Mucosa of gallbladder (tissue), 1 donor: Measurements from ENCODE around the gene MBNL1. TPM values are rescaled to one million over a fixed set of nuclear protein-coding genes. Genes with fewer than 3 reads are reported as not detected.
"Not testable (repeated sequence)": the region's sequence is repeated elsewhere in the genome, so short reads cannot be mapped to it uniquely, and the experiment has no call there.

Experiments used
- DNase-seq: peaks from one replicate; pipeline ENCODE4 v3.0.0-alpha.2; 2020; ENCODE audit warnings: low spot score
- total RNA-seq: library from RNA; stranded (reverse); gene quantifications from one replicate; pipeline ENCODE4 v1.2.1, GENCODE V29; 2021
- donor health status: DM: no; HTN: no; CAD: no.

The MBNL1 gene
- total RNA-seq, 1 donor from 2014 or later, result 223 TPM

DNA sequence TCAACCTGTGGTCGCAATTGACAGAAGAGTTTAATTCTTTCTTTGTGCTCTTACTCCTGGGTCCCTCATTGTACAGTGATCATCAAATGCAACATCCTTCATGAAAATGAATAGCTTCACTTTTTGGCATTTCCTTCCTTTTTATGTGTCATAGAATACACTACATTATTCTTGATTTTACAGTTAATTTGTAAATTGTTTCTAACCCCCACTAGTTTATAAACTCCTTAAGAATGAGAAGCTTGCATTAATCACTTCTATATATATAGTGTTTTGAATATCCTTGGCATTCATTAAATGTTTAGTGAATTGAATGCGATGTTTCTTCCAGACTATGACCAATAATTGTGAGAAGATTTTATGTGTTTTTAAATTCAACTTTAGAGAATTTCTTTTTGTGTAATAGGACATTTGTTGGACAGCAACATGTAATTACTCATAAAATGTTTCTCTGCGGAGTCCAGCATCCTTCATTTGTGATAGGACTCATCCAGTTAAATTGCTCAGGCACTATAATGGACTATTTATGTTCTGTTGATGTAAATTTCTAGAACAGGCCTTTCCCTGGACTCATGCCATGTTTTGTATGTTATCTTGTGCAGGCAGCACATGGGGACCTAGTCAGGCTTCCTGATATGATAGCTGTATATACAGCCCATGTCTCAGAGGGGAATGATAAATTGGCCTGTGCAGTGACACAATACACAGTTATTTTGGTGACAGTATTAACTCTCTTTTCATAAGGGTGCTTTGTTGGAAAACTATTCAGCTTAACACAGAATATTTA lies 51.3 kb downstream of the MBNL1 start:
- no peak for DNase-seq

DNA sequence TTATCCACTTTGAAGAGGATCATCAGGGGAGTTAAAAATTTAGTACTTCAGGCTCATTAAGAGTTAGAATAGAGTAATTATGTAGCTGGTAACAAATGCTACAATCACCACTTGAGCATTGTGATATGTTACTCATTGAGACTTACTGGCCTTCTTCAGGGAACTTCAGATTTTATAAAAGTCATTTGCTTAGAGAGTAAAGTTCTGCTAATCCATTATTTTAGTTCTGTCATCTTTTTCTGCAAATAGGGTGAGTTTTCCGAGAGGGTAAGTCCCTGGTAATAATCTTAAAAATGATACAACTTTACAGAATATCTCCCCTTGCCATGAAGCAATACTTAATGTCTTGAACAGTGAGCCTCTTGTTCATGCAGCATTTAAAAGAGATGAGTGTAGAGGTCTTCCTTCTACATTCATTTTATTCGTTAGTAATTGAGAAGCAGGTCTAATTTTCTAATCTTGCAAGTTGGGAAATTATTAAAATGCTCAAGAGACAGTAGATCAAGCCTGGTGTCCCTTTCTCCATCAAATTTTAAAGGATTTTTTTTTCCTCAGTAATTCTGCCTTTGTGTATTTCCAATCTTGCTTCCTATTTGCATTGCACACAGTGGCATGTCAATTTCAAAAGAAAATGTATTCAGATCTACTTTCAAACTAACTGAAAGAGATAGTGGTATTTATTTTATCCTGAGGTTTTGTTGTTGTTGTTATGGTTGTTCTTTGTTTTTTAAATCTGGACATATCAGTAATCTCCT lies 52.6 kb downstream of the MBNL1 start:
- DNase-seq, result no peak

DNA sequence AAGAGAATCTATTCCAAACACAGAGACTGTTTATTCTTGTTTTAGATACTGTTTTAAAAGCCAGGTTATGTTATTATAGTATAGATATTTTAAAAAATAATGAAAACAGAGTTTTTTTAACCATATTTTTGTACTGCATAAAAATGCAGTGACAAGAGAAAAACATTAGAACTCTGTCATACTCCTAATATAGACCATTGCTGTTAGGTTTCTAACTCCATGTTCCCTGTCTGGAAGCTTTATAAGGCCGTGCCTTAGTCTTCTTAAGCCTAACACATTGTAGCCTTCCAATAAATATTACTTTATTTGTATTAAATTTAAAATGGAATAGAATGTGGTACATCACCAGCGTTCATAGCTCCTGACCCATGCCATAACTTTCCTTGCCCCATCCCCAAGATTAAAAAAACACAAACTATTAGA lies 53.2 kb downstream of the MBNL1 start:
- no peak for DNase-seq

DNA sequence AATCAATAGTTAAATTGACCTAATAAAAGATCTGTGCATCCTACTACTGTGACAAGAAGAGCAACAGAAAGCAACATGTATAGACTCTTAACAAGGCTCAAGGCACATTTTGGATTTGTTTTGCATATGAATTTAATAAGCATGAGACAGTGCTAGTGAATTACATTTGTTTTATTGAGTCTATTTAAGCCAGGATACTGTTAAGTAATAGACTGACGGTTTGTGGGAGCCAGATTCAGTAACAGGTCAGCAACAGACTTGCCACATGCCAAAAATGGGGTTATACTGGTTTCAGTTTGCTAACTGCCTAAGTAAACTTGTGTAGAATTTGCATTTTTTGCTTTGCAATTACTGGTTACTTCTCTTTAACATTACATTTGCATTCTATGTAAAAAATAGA lies 54.0 kb downstream of the MBNL1 start:
- DNase-seq, result no peak

DNA sequence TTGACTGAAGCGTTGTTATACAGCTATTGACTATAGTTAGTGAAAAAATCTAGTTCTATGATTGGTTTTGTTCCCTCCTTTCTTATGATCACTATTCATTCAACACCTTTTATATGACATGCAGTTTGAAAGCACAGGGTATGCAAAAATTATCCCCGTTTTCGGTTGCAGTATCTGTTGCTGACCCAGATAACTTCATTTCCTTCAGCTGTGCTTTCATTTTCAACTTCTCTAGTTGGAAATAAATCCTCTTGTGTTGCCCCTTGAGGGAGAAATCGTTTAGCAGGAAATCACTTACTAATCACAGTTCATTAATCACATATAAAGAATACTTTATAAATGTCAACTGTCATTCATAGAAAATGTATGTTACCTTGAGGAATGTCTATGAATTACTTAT lies 55.1 kb downstream of the MBNL1 start:
- DNase-seq, result no peak

DNA sequence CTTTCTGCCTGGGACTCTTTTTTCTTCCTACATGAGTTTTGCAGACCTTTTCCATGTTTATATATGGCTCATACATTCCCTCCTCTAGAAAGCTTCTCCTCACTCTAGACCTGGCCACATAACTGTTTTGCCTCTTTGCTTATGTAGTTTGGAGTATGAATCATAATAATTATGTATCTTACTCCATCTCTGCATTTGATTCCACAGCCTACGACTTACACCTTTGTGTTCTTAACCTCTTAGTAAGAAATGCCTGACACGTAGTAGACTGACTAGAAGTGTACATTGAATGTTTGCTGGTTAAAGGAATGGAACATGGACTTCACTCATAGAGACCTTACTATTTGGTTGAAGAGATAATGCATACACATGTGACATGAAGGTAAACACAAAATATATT lies 56.4 kb downstream of the MBNL1 start:
- no peak for DNase-seq

DNA sequence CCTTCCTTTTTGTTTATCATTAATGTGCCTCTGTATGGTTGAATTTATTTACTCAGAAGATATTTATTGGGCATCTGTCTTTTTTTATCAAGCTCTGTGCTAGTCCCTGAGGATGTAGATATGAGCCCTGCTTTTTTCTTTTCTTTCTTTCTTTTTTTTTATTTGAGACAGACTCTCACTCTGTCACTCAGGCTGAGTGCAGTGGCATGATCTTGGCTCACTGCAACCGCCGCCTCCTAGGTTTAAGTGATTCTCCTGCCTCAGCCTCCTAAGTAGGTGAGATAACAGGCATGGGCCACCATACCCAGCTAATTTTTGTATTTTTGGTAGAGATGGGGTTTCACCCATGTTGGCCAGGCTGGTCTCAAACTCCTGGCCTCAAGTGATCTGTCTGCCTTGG lies 58.5 kb downstream of the MBNL1 start:
- no peak for DNase-seq

DNA sequence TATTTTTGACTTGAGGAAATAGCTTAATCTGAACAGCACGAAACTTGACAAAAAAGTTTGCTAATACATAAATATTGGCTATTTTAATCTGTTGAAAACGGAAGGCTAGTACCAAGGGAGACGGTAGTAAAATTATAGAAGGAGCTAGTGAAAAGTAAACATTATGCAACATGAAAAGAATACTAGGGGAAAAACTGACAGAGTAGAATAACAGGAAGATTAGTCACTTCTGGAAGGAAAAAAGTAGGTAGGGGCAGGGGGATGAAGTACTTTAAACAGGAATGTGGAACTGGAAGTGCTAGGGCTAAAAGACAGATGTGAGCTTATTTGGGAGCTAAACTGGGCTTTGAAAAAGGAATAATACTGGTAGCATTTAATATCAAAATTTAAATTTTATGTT lies 60.1 kb downstream of the MBNL1 start:
- DNase-seq, result no peak

DNA sequence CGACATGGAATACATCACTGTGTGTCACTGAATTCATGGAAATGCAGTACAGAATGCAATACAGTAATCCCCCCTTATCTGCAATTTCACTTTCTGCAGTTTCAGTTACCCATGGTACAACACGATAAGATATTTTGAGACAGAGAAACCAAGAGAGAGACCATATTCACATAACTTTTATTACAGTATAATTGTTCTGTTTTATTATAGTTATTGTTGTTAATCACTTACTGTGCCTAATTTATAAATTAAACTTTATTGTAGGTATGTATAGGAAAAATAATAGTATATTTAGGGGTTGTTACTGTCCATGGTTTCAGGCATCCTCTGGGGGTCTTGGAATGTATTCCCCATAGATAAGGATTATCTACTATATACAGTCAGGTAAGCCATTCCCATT lies 61.8 kb downstream of the MBNL1 start:
- DNase-seq, result no peak

DNA sequence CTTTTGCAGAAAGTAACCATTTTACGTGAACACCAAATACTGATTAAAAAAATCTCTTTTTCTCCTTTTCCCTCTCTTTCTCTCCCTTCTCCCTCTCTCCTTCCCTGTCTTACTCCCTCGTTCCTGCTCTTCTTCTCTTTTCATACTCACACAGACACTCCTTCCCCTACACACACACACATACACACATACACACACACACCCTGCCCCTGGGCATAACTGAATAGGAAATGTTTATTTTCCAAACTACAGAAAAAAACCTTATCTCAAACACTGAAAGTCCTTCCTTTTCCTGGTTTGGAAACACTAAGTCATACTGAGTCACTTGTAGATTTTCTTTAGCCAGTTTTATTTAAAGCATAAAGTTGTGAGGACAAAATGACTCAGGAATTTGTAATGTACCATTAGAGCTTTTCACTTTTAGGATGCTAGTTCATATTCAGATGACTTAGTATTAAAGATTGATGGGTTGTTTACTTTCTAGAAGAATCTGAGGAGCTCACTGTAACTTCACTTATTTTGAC lies 62.4 kb downstream of the MBNL1 start:
- no peak for DNase-seq

DNA sequence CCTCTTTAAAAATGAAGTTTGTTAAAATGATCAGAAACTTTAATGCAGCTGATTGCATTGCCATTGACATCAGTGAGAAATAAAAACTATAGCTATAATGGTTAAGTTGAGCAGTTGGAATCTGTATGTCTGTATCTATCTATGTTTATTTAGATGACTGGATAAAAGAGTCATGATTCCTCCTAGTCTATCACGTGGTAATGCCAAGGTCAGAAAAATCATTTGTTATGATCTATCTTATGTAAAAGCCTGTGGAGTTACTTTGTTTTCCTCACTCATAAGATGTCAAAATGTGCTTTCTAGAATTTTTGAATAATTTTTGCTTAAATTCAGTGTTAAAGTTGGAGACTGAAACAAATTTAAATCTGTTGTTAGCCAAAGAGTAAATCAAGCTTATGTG lies 63.3 kb downstream of the MBNL1 start:
- no peak for DNase-seq

DNA sequence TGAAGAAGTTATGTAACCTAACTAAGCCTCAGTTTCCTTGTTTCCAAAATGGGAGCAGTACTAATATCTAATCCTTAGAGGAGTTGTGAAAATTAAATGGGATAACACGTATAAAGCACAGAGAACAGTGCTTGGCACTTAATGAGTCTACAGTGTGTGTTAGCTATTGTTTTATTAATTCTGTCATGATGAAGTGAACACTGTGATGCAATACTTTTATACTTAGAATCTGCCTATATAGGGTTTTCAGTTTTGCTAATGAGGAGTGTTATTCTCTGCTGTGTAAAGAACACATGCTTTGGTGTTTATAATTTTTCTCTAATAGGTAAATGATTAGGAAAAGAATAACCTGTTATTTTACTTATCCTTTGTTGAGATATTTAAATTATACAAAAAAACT lies 65.2 kb downstream of the MBNL1 start:
- DNase-seq, result no peak

DNA sequence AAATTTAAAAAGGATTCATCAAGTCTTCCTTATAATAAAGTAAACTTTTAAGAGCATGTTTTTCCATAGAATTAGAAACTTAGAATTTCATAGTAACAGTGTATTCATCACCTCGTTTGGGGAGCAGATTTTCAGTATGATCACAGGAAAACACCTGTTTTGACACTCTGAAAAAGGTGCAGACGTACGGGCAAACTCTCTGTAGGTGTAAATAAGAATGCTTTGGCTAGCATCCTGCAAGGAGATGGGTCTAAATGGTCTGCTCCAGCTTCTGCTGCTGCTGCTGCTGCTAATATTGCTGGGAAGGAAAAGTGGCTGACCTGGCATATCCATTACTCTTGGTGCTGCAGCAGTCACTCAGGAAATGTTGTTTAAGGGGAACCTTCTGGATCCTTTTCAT lies 66.0 kb downstream of the MBNL1 start:
- DNase-seq, result no peak

DNA sequence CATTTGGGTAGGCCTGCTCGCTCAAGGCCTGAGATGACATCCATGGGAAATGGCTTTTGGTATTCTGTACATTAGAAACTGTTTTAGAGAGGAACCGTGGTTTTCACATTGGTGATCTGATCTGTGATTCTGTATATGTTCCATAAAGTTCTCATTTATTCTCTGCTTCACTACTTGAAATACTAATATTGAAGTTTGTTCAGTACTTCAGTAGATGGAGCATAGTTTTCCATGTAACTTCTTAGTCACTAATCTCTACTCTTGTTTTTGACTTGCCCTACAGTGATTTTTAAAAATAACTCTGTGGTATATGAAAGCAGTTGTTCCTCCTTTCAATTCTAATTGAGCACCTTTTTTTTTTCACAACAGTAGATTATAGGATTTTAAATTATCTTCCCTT lies 66.5 kb downstream of the MBNL1 start:
- no peak for DNase-seq

DNA sequence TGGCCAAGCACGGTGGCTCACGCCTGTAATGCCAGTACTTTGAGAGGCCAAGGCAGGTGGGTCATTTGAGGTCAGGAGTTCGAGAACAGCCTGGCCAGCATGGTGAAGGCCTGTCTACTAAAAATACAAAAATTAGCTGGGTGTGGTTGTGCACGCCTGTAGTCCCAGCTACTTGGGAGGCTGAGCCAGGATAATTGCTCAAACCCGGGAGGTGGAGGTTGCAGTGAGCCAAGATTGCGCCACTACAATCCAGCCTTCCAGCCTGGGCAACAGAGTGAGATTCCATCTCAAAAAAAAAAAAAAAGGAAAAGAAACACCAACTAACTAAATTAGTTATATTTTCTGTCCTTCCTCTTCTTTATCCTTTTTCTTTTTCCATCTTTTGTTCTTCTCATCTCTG lies 68.6 kb downstream of the MBNL1 start:
- not testable (repeated sequence) for DNase-seq

DNA sequence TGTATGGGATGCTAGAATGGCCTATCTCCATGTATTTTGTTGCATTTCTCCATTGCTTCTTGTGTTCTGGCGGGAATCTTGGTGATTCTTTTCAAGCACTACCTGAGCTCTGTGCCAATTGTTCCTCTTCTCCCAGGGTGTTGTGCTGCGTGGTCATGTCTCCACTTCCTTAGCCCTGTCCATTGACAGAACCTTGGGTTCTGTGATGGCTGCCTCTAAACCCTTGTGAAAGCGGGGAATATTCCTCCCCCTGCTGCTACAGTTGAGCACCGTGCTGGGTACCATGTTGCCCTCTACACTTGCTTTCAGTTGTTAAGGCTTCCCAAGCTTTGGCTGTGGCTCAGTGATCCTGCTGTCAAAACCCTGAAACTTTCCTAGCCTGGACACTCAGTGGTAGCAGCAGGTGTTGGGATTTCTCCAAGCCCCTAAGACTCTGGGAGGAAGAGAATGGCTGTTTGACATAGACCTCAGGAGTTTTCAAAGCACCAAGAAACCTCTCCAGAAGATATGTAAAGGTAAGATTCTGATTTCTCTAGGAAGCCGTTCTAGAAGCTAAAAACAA lies 69.5 kb downstream of the MBNL1 start:
- DNase-seq, result no peak

DNA sequence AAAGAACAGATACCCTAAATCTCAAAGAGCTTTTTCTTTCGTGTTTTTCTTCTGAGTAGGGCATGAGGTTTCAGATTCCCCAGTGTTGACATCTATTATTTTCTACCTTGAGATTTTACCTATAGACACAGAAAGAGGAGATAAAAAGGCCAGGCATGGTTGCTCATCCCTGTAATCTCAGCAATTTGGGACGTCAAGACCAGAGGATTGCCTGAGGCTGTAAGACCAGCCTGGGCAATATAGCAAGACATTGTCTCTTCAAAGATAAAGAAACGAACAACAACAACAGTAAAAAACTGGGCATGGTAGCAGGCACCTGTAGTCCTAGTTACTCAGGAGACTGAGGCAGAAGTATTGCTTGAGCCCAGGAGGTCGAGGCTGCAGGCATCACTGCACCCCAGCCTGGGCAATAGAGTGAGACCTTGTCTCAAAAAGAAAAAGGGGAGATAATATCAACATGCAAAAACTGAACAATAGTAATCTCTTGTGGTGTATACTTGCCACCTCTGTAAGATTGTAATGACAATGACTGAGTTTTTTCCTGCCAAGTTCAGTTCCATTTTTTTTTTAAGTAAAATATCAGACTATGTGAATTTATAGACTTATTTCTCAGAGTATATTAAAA lies 71.3 kb downstream of the MBNL1 start:
- DNase-seq, result no peak

DNA sequence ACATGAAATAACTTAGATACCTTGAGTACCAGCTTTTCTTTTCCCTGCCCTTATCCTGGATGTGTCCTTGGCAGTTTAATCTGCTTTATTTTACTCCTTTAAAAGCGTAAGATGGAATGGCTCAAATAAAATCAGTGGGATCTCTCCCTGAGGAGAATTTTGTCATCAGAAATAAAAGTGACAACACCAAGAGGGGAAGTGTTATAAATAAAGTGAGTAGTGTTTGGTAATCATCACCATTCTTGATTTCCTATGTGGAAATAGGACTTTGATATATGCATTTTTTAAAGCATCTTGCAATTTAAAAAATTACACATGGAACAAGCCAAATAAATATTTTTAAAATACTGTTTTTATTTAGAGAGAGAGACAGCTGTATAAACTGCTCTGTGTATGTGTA lies 76.5 kb downstream of the MBNL1 start:
- DNase-seq, result no peak

DNA sequence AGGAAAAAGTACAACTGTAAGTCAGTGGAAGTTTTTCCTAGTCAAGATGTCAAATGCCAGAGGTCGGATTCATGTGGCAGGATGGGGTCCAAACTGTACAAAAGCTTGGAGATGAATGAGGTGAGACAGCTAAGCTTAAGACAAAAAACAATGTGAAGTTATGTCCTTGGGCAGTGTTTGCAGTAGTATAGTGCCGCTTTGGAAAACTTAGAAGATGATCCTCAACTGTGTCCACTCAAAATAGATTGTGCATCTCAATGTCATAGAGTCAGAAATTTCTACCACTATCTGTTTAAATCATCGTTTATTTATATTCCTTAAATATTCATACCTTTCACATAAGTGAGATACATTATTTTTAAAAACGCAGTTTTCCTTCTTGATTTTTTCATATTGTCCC lies 77.3 kb downstream of the MBNL1 start:
- no peak for DNase-seq

DNA sequence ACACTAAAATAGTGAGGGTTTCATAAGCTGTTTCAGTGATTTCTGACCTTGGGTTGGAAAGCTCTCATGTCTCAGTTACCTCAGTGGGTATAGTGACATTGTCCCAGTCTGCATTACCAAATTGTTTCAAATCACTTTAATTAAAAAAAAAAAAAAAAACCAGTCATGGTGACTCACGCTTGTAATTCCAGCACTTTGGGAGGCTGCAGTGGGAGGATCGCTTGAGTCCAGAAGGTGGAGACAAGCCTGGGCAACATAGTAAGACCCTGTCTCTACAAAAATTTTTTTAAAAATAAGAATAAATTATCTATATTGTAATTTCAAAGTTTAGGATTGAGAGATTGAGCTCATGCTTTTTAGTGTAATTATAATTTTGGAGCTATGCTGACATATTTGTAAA lies 78.0 kb downstream of the MBNL1 start:
- no peak for DNase-seq

DNA sequence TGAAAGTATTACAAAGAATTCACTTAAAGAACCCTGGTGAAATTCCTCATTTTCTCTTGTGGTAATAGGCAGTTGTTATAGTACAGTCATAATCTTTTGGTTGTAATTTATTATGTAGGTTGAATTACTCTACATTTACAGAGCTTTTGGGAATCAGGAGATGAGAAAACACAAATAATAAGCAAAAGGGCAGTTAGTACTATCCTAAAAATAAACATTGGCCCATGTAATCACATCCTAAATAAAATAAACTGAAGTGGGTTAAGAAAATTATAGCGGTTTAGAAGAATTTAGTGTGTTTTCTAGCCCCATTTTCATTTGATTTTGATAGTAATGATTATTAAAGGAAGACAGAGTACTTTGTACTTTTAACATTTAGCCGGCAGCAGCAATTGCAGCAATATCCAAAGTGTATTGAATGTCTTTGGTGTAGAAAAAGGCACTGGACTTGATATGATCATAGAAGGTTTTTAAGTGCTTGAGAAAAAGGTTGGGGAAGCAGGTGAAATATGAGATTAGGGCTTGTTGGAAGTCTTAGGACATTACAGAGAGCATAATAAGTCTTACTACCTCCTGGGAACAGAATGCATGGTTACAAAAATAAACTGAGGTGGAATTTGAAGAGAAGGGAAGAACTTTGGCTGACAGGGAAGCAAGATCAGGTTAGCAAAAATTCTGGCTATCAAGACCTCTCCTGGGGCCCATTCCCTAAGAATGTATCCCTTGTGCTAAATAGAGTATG lies 79.9 kb downstream of the MBNL1 start:
- no peak for DNase-seq

DNA sequence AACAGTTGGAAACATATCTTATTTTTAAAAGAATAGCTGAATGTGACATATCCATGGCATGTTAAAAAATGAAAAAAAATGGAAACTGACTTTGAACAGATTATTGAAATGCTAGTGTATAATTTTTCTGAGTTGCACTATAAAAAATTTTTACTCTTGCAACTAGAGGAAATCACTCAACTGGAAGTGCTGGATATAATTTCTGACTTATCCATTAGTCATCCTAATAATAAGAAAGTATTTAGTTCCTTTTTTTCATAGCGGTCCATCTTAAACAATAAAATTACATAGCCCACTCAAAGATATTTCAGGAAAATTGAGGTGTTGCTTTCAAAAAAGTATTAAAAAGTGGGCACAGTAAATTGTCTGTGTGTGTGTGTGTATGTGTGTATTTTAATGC lies 80.7 kb downstream of the MBNL1 start:
- no peak for DNase-seq
